Activated CD8-positive, alpha-beta memory T cell treated with anti-CD3 and anti-CD28 coated beads for 48 hours (primary cell): ENCODE data around the gene CABP4.

ENCODE experiments used
- DNase-seq, 3 experiments: peaks; one replicate each; pipeline ENCODE4 v3.0.0-alpha.2; 2020; ENCODE audit warnings: low read depth in 2 of 3, low spot score in 2 of 3

CABP4 gene

GRCh38 chr11:67496113-67496512, 41.0 kb downstream of the CABP4 start:
- DNase-seq, result no peak

- DNase-seq, result no peak
Measured at GRCh38 chr11:67497656-67498291, 42.6 kb downstream of the CABP4 start.

GRCh38 chr11:67498544-67498972, 43.4 kb downstream of the CABP4 start:
- DNase-seq, result no peak

GRCh38 chr11:67499808-67500483, 44.8 kb downstream of the CABP4 start:
- no peak for DNase-seq

GRCh38 chr11:67500484-67500821, 45.3 kb downstream of the CABP4 start:
- DNase-seq, result no peak

GRCh38 chr11:67500831-67501715, 45.9 kb downstream of the CABP4 start:
- no peak for DNase-seq

- no peak for DNase-seq
Measured at GRCh38 chr11:67501854-67502253, 46.7 kb downstream of the CABP4 start.

GRCh38 chr11:67502328-67502979, 47.3 kb downstream of the CABP4 start:
- no peak for DNase-seq

- DNase-seq, result no peak
Measured at GRCh38 chr11:67503119-67504004, 48.2 kb downstream of the CABP4 start.

- no peak for DNase-seq
Measured at GRCh38 chr11:67504005-67504949, 49.1 kb downstream of the CABP4 start.

GRCh38 chr11:67504950-67505581, 49.9 kb downstream of the CABP4 start, which contains the start of gene PITPNM1:
PITPNM1 (minus strand) TSS chr11:67505363; CDS start chr11:67504180, 1,183 bp downstream.
- peak in 2 of 3 experiments; percentile 53 to 74 for DNase-seq

GRCh38 chr11:67505605-67506396, 50.6 kb downstream of the CABP4 start:
- peak; percentile 70 to 90 (median 83) for DNase-seq

- DNase-seq, result no peak
Measured at GRCh38 chr11:67506426-67507051, 51.4 kb downstream of the CABP4 start.

GRCh38 chr11:67507242-67507863, 52.2 kb downstream of the CABP4 start:
- no peak for DNase-seq

GRCh38 chr11:67507864-67508485, 52.8 kb downstream of the CABP4 start, which contains the start of gene CDK2AP2:
CDK2AP2 (minus strand) TSS chr11:67508162; CDS start chr11:67508082, 80 bp downstream.
- DNase-seq, result peak; percentile 92 to 96 (median 95)

- DNase-seq, result peak; percentile 97 to 99 (median 99)
Measured at GRCh38 chr11:67508486-67509121, 53.5 kb downstream of the CABP4 start.
